NCI-H1417 (cell line): Measurements from ENCODE around the gene SHLD3.
"Not testable (repeated sequence)": the region's sequence is repeated elsewhere in the genome, so short reads cannot be mapped to it uniquely, and the experiment has no call there.

Source experiments
- DNase-seq, 3 experiments: peaks; one replicate each; lab custom pipeline; 2025; lab: John Stamatoyannopoulos, UW

SHLD3 gene

GRCh38 chr5:65624571-65625555 is at the start of gene SHLD3, which contains the start of gene TRAPPC13:
Gene SHLD3, plus strand, starts transcription at chr5:65625027. Its CDS starts 4,561 bp downstream, at chr5:65629588.
Gene TRAPPC13, plus strand, starts transcription at chr5:65625027. Its CDS starts 34 bp downstream, at chr5:65625061.
- DNase-seq, result peak; percentile 92 to 97 (median 96)

GRCh38 chr5:65577141-65577540 is 47.7 kb upstream of the SHLD3 start:
- no peak for DNase-seq

- DNase-seq, result no peak
These were observed 36.1 kb upstream of the SHLD3 start for GRCh38 chr5:65588694-65589093.

GRCh38 chr5:65601761-65602160 is 23.1 kb upstream of the SHLD3 start:
- DNase-seq, result not testable (repeated sequence)

GRCh38 chr5:65611524-65611923 is 13.3 kb upstream of the SHLD3 start:
- DNase-seq, result peak; percentile 15 to 89 (median 78)

GRCh38 chr5:65612298-65612907 is 12.4 kb upstream of the SHLD3 start:
- peak in 1 of 3 experiments; percentile 13 for DNase-seq

GRCh38 chr5:65620021-65620420 is 4.8 kb upstream of the SHLD3 start:
- DNase-seq, result no peak

GRCh38 chr5:65621961-65622360 is 2.9 kb upstream of the SHLD3 start:
- not testable (repeated sequence) for DNase-seq

GRCh38 chr5:65623482-65623881 is 1.3 kb upstream of the SHLD3 start:
- peak in 1 of 3 experiments; percentile 34 for DNase-seq

- DNase-seq, result peak; percentile 92 to 97 (median 96)
These were observed 729 bp upstream of the SHLD3 start, which contains the start of gene TRIM23 for GRCh38 chr5:65624025-65624570. Gene TRIM23, minus strand, starts transcription at chr5:65624333. Its CDS starts 59 bp downstream, at chr5:65624274.

GRCh38 chr5:65625743-65626142 is 916 bp downstream of the SHLD3 start:
- DNase-seq, result peak in 1 of 3 experiments; percentile 13

GRCh38 chr5:65630981-65631380 is 6.2 kb downstream of the SHLD3 start:
- DNase-seq, result no peak

- no peak for DNase-seq
These were observed 15.4 kb downstream of the SHLD3 start for GRCh38 chr5:65640240-65640639.

GRCh38 chr5:65646938-65647337 is 22.1 kb downstream of the SHLD3 start:
- no peak for DNase-seq

GRCh38 chr5:65647941-65648340 is 23.1 kb downstream of the SHLD3 start:
- DNase-seq, result no peak

- no peak for DNase-seq
These were observed 26.3 kb downstream of the SHLD3 start for GRCh38 chr5:65651144-65651543.

GRCh38 chr5:65654713-65655112 is 29.9 kb downstream of the SHLD3 start:
- no peak for DNase-seq

- DNase-seq, result peak in 1 of 3 experiments; percentile 2
These were observed 39.1 kb downstream of the SHLD3 start for GRCh38 chr5:65663804-65664521.

- DNase-seq, result no peak
These were observed 43.9 kb downstream of the SHLD3 start for GRCh38 chr5:65668696-65669095.

- no peak for DNase-seq
These were observed 48.0 kb downstream of the SHLD3 start for GRCh38 chr5:65672796-65673195.

- DNase-seq, result no peak
These were observed 49.9 kb downstream of the SHLD3 start for GRCh38 chr5:65674749-65675148.

- not testable (repeated sequence) for DNase-seq
These were observed 51.2 kb downstream of the SHLD3 start for GRCh38 chr5:65676056-65676455.
